Measurements from ENCODE around the gene LANCL2. TPM values are rescaled to one million over a fixed set of nuclear protein-coding genes. Genes with fewer than 3 reads are reported as not detected.
A peak's percentile ranks its signal among the peaks of the same experiment; 100 is the strongest.
"Not testable (repeated sequence)": the region's sequence is repeated elsewhere in the genome, so short reads cannot be mapped to it uniquely, and the experiment has no call there.

LANCL2 gene
- total RNA-seq, 1 donor from 2014 or later, result 23.6 TPM

GRCh38 chr7:55438757-55439525 lies 73.8 kb downstream of the LANCL2 start:
- DNase-seq, result peak; percentile 43

DNA sequence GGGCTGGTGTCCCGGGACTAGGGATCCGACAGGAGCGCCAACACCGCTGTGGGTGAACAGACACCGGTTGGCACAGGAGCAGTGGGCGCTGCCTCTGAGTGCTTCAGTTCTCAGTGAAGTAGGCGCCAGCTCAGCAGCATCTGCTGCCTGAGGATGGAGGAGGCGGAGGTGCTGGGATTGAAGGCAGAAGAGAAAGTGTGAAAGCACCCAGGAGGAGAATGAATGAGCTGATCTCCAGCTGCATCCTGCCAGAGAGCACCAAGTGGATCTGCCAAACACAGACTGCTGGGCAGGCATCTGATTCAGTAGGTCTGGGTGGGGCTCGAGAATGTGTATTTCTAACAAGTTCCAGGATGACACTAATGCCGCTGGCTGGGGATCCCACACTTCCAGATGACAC lies 74.5 kb downstream of the LANCL2 start:
- DNase-seq, result peak; percentile 12

DNA sequence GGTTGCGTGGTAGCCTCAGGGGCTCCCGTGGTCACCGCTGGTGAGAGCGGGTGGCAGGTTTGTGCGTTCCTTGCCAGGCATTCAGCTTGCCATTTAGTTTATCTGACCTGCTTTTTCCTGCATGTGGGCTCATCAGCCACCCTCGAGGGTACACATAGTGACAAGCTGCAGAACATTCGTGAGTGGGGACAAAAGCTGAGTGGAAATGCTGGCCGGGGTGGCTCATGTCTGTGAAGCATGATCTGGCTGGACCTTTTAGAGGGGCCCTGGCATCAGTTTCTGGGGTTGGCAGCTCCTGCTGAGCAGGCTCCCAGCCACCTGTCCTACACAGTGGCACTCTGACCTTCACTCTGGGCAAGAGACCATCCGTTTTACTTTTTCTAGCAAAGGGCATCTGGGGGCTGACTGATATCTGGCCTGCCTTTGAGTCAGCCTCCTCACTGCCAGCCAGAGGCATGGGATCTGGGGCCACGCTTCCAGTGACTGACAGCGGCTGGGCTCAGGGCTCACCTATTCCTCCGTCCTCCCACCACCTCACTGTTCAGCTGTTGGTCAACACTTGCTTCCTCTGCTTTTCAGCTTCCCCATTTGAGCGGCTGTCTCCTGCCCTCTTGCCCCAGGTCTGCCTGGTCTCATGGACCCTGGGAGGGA lies 75.0 kb downstream of the LANCL2 start:
- DNase-seq, result no peak

GRCh38 chr7:55441002-55441401 lies 75.9 kb downstream of the LANCL2 start:
- DNase-seq, result no peak

- DNase-seq, result no peak
Measured at GRCh38 chr7:55441774-55442522, 76.8 kb downstream of the LANCL2 start.

DNA sequence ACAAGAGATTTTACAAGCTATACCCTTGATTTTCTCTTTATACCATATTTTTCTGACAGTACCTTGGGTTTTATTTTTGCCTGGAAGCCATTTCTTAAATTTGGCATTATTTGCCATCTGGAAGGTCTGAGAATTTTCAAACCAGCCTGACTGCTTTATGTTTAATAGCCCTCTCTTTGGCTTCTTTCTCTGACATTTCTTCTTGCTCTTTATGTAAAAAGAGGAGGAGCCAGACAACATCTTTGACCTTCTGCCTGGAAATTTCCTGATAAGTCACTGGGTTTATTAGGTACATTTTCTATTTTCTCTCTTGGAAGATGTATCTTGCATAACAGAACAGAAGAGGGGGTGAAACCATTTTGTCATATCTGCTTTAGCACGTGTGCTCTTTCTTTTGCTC lies 79.6 kb downstream of the LANCL2 start:
- no peak for DNase-seq

DNA sequence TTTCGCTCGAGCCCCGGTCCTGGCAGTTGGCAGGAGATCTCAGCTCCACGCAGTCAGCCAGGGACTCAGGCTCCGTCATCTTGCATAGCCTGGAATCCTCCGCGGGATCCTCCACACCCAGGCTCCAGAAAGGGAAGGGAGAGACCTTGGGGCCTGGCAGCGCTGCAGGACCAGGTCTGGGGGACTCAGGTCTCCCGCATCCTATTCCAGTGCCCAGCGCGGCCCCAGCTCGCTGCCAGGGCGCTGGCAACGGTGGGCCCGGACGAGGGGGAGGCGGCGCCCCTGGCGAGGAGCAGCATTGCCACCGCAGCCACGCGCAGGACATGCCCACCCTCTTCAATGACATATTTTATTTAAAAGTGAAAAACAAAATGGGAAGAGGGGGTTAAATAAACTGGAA lies 83.4 kb downstream of the LANCL2 start:
- DNase-seq, result no peak

DNA sequence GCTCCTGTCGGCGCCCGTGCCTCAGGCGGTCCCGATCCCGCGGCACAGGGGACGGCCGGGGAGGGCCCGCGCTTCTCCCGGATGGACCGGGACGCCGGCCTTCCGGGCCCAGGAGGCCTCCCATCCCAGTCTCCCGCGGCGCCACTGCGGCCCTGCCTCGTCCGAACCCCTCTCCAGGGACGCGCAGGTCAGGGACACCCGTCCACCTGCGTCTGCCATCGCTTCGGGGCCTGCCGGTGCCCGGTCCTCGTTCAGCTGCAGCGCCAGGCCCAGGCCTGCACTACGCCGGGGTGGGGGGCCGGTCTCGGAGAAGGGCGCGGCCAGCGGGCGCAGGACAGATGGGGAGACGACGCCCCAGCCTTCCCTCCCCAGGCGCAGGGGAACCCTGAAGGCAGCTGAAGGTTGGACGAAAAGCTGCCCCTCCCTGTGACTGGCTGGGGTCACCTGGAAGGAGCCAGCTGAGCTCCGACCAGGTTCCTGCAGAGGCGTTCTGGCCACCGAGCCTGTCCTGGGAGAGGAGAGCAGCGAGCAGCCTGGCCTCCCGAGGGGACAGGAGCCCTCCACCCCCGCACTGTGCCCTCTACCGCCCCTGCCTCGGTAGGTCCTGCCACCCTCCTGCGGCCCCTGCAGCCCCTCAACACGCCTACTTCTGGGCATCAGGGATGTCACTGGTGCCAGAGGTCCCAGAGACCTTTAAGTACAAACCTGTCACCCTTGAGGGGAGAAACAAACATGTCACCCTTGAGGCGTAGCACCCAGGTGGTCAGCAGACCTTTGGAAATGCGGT lies 84.3 kb downstream of the LANCL2 start:
- DNase-seq, result no peak

GRCh38 chr7:55449992-55450535 lies 84.9 kb downstream of the LANCL2 start:
- DNase-seq, result no peak

- no peak for DNase-seq
Measured at GRCh38 chr7:55452971-55453370, 87.8 kb downstream of the LANCL2 start.

GRCh38 chr7:55457801-55458200 lies 92.7 kb downstream of the LANCL2 start:
- no peak for DNase-seq

GRCh38 chr7:55458351-55458750 lies 93.2 kb downstream of the LANCL2 start:
- no peak for DNase-seq

GRCh38 chr7:55463686-55464262 lies 98.6 kb downstream of the LANCL2 start:
- no peak for DNase-seq

GRCh38 chr7:55464422-55464821 lies 99.3 kb downstream of the LANCL2 start:
- DNase-seq, result no peak

DNA sequence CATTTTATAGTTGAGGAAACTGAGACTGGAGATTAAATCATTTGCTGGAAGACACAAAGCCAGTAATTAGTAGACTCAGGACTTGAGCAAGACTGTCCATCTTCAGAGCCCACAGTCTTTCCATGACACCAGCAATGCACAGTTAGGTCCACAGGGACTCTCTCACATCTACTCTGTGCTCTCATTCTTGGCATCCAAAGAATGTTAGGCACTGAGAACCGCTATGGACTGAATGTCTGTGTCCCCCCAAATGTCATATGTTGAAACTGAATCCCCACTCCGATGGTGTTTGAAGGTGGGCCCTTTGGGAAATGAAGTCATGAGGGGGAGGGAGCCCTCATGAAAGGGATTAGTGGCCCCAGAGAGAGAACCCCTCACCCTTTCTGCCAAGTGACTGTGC lies 100.6 kb downstream of the LANCL2 start:
- no peak for DNase-seq

DNA sequence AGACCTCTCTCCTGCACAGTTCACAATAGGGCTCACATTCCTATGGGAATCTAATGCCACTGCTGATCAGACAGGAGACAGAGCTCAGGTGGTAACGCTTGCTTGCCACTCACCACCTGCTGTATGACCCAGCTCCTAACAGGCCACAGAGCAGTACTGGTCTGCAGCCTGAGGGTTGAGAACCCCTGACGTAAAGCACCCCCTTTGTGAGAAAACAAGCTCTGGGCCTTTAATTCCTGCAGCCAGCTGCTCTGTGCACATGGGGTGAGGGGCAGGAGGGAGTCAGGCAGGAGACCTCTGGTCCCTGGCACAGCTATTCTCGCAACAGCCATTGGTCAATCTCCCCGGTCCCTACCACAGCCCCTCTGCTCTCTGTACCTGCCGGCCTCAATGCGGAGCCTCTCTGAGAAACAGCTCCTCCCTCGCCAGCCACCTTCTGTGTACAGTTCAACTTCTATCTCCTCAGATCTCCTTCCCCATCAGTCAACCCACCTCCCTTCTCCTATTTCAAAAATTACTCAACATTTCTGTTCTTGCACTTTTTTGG lies 102.0 kb downstream of the LANCL2 start:
- DNase-seq, result no peak

DNA sequence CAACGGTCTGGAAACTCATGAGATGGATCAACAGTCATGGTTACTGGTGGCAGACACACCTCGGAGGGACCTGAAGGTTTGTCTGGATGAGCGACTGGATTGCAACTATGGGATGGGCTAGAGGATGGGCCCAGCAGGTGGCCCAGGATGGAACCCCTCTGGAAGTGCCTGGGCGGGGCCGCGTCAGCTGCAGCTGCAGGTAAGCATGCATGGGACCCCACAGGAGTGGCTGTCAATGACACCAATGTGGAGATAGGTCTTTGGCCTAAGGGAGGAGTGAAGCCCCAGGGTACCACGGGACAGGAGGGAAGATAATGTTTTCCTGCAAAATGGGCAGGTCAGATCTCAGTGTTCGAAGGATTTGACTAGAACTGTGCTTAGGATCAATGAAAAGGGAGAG lies 103.4 kb downstream of the LANCL2 start:
- no peak for DNase-seq

- peak; percentile 68 for DNase-seq
Measured at GRCh38 chr7:55469271-55469681, 104.1 kb downstream of the LANCL2 start.

GRCh38 chr7:55469721-55470120 lies 104.6 kb downstream of the LANCL2 start:
- DNase-seq, result no peak

DNA sequence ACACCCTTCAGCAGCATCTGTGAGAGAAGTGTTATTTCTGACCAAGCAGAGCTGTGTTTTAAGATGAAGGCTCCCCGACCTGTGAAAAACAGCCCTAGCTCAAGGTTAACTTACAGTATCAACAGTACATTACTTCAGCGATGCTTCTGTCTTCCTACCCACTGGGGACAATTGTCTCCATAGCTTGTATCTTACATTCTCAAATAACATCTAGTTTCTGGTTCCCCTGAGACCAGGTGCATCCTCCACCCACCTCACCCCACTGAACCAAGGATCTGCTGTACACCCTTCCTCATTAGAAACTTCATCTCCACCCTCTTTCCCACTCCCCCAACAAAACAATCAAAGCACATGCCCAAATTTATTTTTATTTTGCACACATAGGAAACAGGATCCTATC lies 105.1 kb downstream of the LANCL2 start:
- no peak for DNase-seq

- not testable (repeated sequence) for DNase-seq
Measured at GRCh38 chr7:55471594-55471993, 106.5 kb downstream of the LANCL2 start.

Measured in tongue (tissue), 2 donors.